Esophagus (tissue), 2 donors: ENCODE results near the gene PARD3B. TPM values are rescaled to one million over a fixed set of nuclear protein-coding genes. Genes with fewer than 3 reads are reported as not detected.

Experiments
- H3K27ac ChIP-seq, 2 donors: one replicate each; pipeline ENCODE4 v1.5.1; 2013; ENCODE audit warnings: low read depth in 2 of 2, mild to moderate bottlenecking in 2 of 2, inconsistent platforms in 1 of 2, low read length in 1 of 2, moderate library complexity in 1 of 2
- H3K27me3 ChIP-seq, 2 donors: one replicate each; pipeline ENCODE4 v1.6.1; 2013; ENCODE audit warnings: low read length in 2 of 2, control low read depth in 1 of 2, mild to moderate bottlenecking in 1 of 2; ENCODE audit not compliant: insufficient read depth in 2 of 2, control insufficient read depth in 1 of 2
- H3K36me3 ChIP-seq, 2 donors: one replicate each; pipeline ENCODE4 v1.6.1; 2013; ENCODE audit warnings: low read length in 1 of 2; ENCODE audit not compliant: control insufficient read depth in 2 of 2, insufficient read depth in 2 of 2
- H3K4me1 ChIP-seq, 2 donors: one replicate each; pipeline ENCODE4 v1.6.1; 2013; ENCODE audit warnings: low read length in 1 of 2; ENCODE audit not compliant: control insufficient read depth in 2 of 2, insufficient read depth in 2 of 2
- H3K4me3 ChIP-seq, 2 donors: one replicate each; pipeline ENCODE4 v1.5.1; 2013; ENCODE audit warnings: low read length in 2 of 2, mild to moderate bottlenecking in 2 of 2, low read depth in 1 of 2, moderate library complexity in 1 of 2
- H3K9me3 ChIP-seq, 2 donors: one replicate each; pipeline ENCODE4 v1.6.1; 2013; ENCODE audit warnings: mild to moderate bottlenecking in 2 of 2, low read depth in 1 of 2, low read length in 1 of 2, moderate library complexity in 1 of 2; ENCODE audit not compliant: control insufficient read depth in 2 of 2, insufficient read depth in 1 of 2
- WGBS, 2 donors: extraction: QIAGEN DNeasy Blood & Tissue Kit; methylation state at CpG; one replicate each; pipeline ENCODE4 v1.1.7; 2013; 5-methylcytosine and 5-hydroxymethylcytosine counted together
- polyA plus RNA-seq, 2 donors: library from polyadenylated mRNA; stranded (reverse); fragments of 200-250 nt; gene quantifications; one replicate each; pipeline ENCODE4 v1.2.3, GENCODE V29; 2013
- donor health status: healthy with polysubstance abuse.
- donor health status: Bipolar disorder and iron deficiency.

PARD3B gene
- polyA plus RNA-seq, 2 donors, result 1.2 to 1.3 TPM

- no peak overlapping the region for H3K27ac ChIP-seq
- no peak overlapping the region for H3K4me3 ChIP-seq
- H3K4me1 ChIP-seq, result no peaks in the 10 kb centered on the region
- no peaks in the 10 kb centered on the region for H3K9me3 ChIP-seq
- 86 to 90% methylated on average over 7 of the region's 7 CpGs for WGBS, 2 donors
- no peaks in the 10 kb centered on the region for H3K27me3 ChIP-seq
- H3K36me3 ChIP-seq, result no peaks in the 10 kb centered on the region
Measured at GRCh38 chr2:205501826-205502225, 956.6 kb downstream of the PARD3B start.

DNA sequence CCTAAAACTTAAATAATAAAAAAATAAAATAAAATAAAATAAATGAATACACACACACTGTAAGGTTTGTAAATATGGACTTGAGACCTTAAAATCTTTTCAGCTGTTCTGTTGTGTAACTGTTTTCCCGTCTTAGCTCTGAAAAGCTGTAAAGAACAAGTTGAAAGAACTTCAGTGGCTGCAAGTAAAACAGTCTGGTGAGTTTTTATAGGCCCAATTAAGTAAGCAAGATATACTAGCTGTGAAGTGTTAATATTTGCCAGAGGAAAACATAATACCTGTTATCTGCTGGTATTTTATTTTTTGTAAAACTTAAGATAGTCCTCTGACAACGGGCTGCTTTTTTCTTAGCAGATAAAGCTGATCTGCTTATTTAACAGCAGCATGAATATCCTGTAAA lies 960.1 kb downstream of the PARD3B start:
- Histone ChIP-seq H3K36me3 (no peaks in the 10 kb centered on the region), H3K9me3 (no peaks in the 10 kb centered on the region), H3K27me3 (no peaks in the 10 kb centered on the region), H3K4me1 (no peaks in the 10 kb centered on the region), H3K4me3 (no peak overlapping the region), H3K27ac (no peak overlapping the region)
- WGBS, 2 donors, result 76 to 89% methylated on average over 2 of the region's 2 CpGs

DNA sequence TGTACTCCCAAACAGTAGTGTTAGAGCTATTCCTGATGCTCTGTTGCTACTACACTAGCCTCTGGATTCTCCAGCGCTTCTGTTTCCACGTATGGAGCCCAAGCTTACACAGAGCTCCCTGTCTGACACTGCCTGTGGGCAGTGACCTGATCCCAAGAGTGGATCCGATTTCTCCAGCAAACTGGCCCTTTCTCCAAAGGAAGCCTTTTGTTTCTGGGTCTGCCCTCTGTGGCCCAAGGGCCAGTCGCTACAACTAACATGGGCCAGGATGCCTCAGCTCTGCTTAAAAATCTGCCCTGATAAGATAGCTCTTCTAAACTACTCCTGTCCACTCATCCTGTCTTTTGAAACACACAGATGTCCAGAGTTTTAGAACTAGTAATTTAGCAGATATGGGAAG lies 964.4 kb downstream of the PARD3B start:
- 90% methylated on average over 4 of the region's 4 CpGs for WGBS, 2 donors

GRCh38 chr2:205510345-205510744 lies 965.1 kb downstream of the PARD3B start:
- Histone ChIP-seq H3K27ac (no peak overlapping the region), H3K27me3 (no peaks in the 10 kb centered on the region), H3K4me3 (no peak overlapping the region), H3K9me3 (no peaks in the 10 kb centered on the region), H3K4me1 (no peaks in the 10 kb centered on the region), H3K36me3 (no peaks in the 10 kb centered on the region)
- WGBS, 2 donors, result 90% methylated on average over 2 of the region's 2 CpGs

More for the DNA sequence above, 964.4 kb downstream of the PARD3B start:
- Histone ChIP-seq H3K4me1 (no peaks in the 10 kb centered on the region), H3K27ac (no peak overlapping the region), H3K36me3 (no peaks in the 10 kb centered on the region), H3K9me3 (no peaks in the 10 kb centered on the region), H3K27me3 (no peaks in the 10 kb centered on the region), H3K4me3 (no peak overlapping the region)

- no peaks in the 10 kb centered on the region for H3K4me1 ChIP-seq
- 47 to 49% methylated on average over 2 of the region's 2 CpGs for WGBS, 2 donors
- H3K9me3 ChIP-seq, result no peaks in the 10 kb centered on the region
Measured at GRCh38 chr2:205511221-205511620, 965.9 kb downstream of the PARD3B start.

DNA sequence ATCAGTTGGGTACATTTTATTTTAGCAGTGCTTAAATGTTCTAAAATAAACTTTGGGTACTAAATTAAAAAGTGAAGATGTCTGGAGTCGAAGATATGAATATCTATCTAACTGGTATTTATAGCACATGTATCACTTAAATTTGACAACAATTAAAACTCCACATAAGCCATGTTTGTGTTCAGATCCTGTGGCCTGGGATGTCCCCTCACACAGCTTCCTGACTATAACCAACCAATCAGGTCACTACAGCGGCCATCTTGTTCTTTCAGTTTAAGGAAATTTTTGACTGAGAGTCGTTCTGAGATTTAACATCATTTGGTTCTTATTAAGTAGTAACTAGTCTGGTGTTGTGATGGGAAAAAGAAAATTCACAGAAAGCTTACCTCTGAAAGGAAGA lies 966.4 kb downstream of the PARD3B start:
- H3K9me3 ChIP-seq, result no peaks in the 10 kb centered on the region

More at GRCh38 chr2:205511221-205511620, 965.9 kb downstream of the PARD3B start:
- H3K27me3 ChIP-seq, result no peaks in the 10 kb centered on the region
- no peak overlapping the region for H3K27ac ChIP-seq
- no peaks in the 10 kb centered on the region for H3K36me3 ChIP-seq
- no peak overlapping the region for H3K4me3 ChIP-seq

GRCh38 chr2:205520311-205520710 lies 975.0 kb downstream of the PARD3B start:
- Histone ChIP-seq H3K4me3 (no peak overlapping the region), H3K27me3 (no peaks in the 10 kb centered on the region), H3K36me3 (no peaks in the 10 kb centered on the region), H3K4me1 (no peaks in the 10 kb centered on the region), H3K9me3 (no peaks in the 10 kb centered on the region), H3K27ac (no peak overlapping the region)
- WGBS, 2 donors, result 88 to 94% methylated on average over 4 of the region's 4 CpGs

More for the DNA sequence above, 966.4 kb downstream of the PARD3B start:
- WGBS, 2 donors, result 88 to 90% methylated on average over 3 of the region's 3 CpGs
- no peak overlapping the region for H3K27ac ChIP-seq
- H3K4me3 ChIP-seq, result no peak overlapping the region
- no peaks in the 10 kb centered on the region for H3K27me3 ChIP-seq
- no peaks in the 10 kb centered on the region for H3K4me1 ChIP-seq
- H3K36me3 ChIP-seq, result no peaks in the 10 kb centered on the region

GRCh38 chr2:205524656-205525055 lies 979.4 kb downstream of the PARD3B start:
- Histone ChIP-seq H3K27me3 (no peaks in the 10 kb centered on the region), H3K9me3 (no peaks in the 10 kb centered on the region), H3K4me3 (no peak overlapping the region), H3K36me3 (no peaks in the 10 kb centered on the region), H3K27ac (no peak overlapping the region), H3K4me1 (no peaks in the 10 kb centered on the region)
- WGBS, 2 donors, result 54 to 64% methylated on average over 3 of the region's 3 CpGs

GRCh38 chr2:205527801-205528200 lies 982.5 kb downstream of the PARD3B start:
- no peaks in the 10 kb centered on the region for H3K4me1 ChIP-seq
- no peaks in the 10 kb centered on the region for H3K27me3 ChIP-seq
- H3K4me3 ChIP-seq, result no peak overlapping the region
- H3K27ac ChIP-seq, result no peak overlapping the region
- no peaks in the 10 kb centered on the region for H3K9me3 ChIP-seq
- H3K36me3 ChIP-seq, result no peaks in the 10 kb centered on the region

DNA sequence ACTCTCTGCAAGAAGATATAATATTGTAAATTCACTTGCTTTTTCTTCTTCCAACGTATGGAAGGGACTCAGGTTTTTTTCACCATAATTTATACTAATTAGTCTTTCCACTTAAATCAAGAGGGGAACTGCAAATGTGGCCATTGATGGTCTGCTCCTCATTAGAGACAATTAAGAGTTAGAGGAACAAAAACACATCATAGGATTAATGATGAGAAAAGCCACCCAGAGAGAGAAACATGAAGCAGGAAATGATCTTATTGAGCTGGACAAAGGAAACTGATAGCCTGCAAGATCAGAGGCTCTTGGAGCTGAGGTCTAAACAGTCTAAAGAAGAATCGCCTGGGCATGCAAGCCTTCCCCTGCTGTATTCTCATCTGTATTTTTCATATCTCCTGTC lies 985.8 kb downstream of the PARD3B start:
- Histone ChIP-seq H3K27me3 (no peaks in the 10 kb centered on the region), H3K9me3 (no peaks in the 10 kb centered on the region), H3K27ac (no peak overlapping the region), H3K36me3 (no peaks in the 10 kb centered on the region), H3K4me3 (no peak overlapping the region), H3K4me1 (no peaks in the 10 kb centered on the region)
- WGBS, 2 donors, result 72 to 83% methylated on average over 2 of the region's 2 CpGs
